K562 (cell line): Measurements from ENCODE around the gene NECTIN1. TPM values are rescaled to one million over a fixed set of nuclear protein-coding genes. Genes with fewer than 3 reads are reported as not detected.
A peak's percentile ranks its signal among the peaks of the same experiment; 100 is the strongest.

Experiments used
- CBX1 ChIP-seq: sonication (generic); IDR thresholded peaks from 2 replicates; pipeline ENCODE4 v1.6.1; 2016; ENCODE audit warnings: antibody characterized with exemption, low read depth, mild to moderate bottlenecking
- GABPA ChIP-seq: fragments of 200-800 bp; sonication (Bioruptor generic); conservative IDR thresholded peaks from 2 replicates; pipeline ENCODE4 v1.6.1; 2016; ENCODE audit warnings: low read depth, missing genetic modification characterization, missing compliant biosample characterization
- MAZ ChIP-seq, 2 experiments: fragments of 450-650 bp in 1 of 2; sonication (generic) in 1 of 2; formaldehyde crosslinking; IDR thresholded peaks in 1 of 2; conservative IDR thresholded peaks in 1 of 2; 2 replicates each; pipeline versions ENCODE4 v1.4.0 to v1.5.0; 2020; ENCODE audit warnings: mild to moderate bottlenecking in 1 of 2, missing genetic modification reagents in 1 of 2
- POLR2G ChIP-seq: fragments of 200-400 bp; formaldehyde crosslinking; IDR thresholded peaks from 2 replicates; pipeline ENCODE4 v1.6.1; 2017; ENCODE audit warnings: low read depth, mild to moderate bottlenecking, antibody characterized with exemption, low read length, moderate library complexity
- SUPT5H ChIP-seq: fragments of 450-650 bp; IDR thresholded peaks from 2 replicates; pipeline ENCODE4 v1.6.1; 2016
- ZNF561 ChIP-seq: fragments of 450-650 bp; formaldehyde crosslinking; conservative IDR thresholded peaks from 2 replicates; pipeline ENCODE4 v1.4.0; 2020; ENCODE audit warnings: mild to moderate bottlenecking, moderate library complexity
- polyA plus RNA-seq, 8 experiments: library from polyadenylated mRNA; depleted of rRNA in 4 of 8; stranded (reverse) in 5 of 8; unstranded in 3 of 8; fragments of >200 nt; fragmentation: Nextera tagmentation in 2 of 8; fragmentation: Illumina TruSeq in 1 of 8; extraction: Ambion mirVana in 2 of 8; extraction: Trizol in 1 of 8; gene quantifications; 2 replicates each; pipeline versions ENCODE4 v1.2.1 to v1.2.3, GENCODE V29; 2011 to 2014; ENCODE audit warnings: inconsistent platforms in 1 of 8, missing spikeins in 1 of 8
- total RNA-seq, 7 experiments: library from RNA; depleted of rRNA in 6 of 7; stranded (reverse); fragments of >200 nt in 6 of 7; fragmentation: Illumina TruSeq in 2 of 7; extraction: Trizol in 2 of 7; gene quantifications; 2 replicates each; pipeline versions ENCODE4 v1.2.1 to v1.2.3, GENCODE V29; 2011 to 2021; ENCODE audit warnings: low replicate concordance in 1 of 7
- TF ChIP-seq, protein P1 (sequence below): fragments of 250-450 bp; sonication (Bioruptor Pico); IDR thresholded peaks from 2 replicates; pipeline ENCODE4 v1.5.0; 2021; ENCODE audit warnings: mild to moderate bottlenecking, moderate library complexity
- TF ChIP-seq, protein P2 (sequence below), 2 experiments: fragments of 200-800 bp in 1 of 2; sonication (Bioruptor generic) in 1 of 2; sonication (generic) in 1 of 2; formaldehyde crosslinking in 1 of 2; IDR thresholded peaks in 1 of 2; conservative IDR thresholded peaks in 1 of 2; 2 replicates each; pipeline versions ENCODE4 v1.5.0 to v1.6.1; 2016 to 2020; ENCODE audit warnings: missing compliant biosample characterization in 1 of 2, missing genetic modification characterization in 1 of 2, missing genetic modification reagents in 1 of 2
- TF ChIP-seq, protein P3 (sequence below): sonication (generic); formaldehyde crosslinking; IDR thresholded peaks from 2 replicates; pipeline ENCODE4 v1.9.0; 2022; ENCODE audit warnings: mild to moderate bottlenecking, missing genetic modification reagents
- TF ChIP-seq, protein P4 (sequence below): fragments of 450-650 bp; IDR thresholded peaks from 2 replicates; pipeline ENCODE4 v1.6.1; 2018; ENCODE audit warnings: mild to moderate bottlenecking, low read depth; ENCODE audit not compliant: partially characterized antibody
- TF ChIP-seq, protein P5 (sequence below): sonication (generic); formaldehyde crosslinking; IDR thresholded peaks from 2 replicates; pipeline ENCODE4 v1.8.0; 2022; ENCODE audit warnings: mild to moderate bottlenecking, missing genetic modification reagents, borderline replicate concordance
- TF ChIP-seq, protein P6 (sequence below): fragments of 200-800 bp; sonication (Bioruptor generic); IDR thresholded peaks from 2 replicates; pipeline ENCODE4 v1.6.1; 2017; ENCODE audit warnings: missing genetic modification characterization, missing compliant biosample characterization

Gene NECTIN1
- total and polyA plus RNA-seq, 9 of the 15 experiments (the other 6 are each of a cell fraction or from before 2014, with no cell fraction given) = 0.09 to 0.53 (median 0.23) TPM; not detected in 2

DNA sequence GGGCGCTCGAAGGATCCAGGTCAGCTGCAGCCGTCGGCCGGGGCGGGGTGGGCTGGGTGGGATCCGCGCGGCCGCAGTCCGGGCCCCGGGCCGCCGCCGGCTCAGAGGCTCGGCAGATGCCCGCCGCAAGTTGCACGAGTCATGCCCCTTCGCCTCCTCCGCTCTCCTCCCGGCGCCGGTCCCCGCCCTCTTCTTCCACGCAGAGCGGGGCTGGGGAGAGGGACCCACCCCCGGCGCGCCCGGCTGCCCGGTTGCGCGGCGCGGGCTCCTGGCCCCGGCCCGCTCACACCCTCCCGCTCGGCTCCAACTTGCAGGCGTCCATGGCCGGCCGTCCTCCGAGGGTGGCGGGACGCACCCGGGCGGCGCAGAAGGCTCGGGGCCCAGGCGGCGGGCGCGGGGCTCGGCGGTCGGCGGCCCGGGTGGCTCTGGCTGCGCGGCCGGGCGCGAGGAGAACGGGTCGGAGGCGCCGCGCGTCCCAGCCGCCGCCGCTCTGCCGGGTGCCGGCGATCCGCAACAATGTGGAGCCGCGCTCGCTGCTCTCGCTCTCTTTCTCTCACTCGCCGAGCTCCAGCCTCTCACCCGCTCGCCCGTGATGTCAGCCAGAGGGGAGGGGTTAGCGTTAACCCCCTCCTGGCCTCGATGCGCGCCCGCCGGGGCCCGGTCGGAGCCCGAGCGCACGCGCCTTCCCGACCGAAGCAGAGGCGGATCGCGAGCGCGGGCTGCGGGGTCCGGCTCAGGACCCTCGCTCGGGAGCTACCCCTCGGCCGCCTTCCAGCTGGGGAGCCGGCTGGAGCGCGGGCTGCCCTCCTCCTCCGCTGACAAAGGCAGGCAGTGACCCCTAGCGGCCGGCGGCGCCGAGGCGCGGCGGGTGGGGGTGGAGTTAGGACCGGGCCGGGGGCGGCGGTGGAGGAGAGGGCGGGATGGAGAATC is at the start of gene NECTIN1 (continued):
- TF ChIP-seq, protein P1, sequence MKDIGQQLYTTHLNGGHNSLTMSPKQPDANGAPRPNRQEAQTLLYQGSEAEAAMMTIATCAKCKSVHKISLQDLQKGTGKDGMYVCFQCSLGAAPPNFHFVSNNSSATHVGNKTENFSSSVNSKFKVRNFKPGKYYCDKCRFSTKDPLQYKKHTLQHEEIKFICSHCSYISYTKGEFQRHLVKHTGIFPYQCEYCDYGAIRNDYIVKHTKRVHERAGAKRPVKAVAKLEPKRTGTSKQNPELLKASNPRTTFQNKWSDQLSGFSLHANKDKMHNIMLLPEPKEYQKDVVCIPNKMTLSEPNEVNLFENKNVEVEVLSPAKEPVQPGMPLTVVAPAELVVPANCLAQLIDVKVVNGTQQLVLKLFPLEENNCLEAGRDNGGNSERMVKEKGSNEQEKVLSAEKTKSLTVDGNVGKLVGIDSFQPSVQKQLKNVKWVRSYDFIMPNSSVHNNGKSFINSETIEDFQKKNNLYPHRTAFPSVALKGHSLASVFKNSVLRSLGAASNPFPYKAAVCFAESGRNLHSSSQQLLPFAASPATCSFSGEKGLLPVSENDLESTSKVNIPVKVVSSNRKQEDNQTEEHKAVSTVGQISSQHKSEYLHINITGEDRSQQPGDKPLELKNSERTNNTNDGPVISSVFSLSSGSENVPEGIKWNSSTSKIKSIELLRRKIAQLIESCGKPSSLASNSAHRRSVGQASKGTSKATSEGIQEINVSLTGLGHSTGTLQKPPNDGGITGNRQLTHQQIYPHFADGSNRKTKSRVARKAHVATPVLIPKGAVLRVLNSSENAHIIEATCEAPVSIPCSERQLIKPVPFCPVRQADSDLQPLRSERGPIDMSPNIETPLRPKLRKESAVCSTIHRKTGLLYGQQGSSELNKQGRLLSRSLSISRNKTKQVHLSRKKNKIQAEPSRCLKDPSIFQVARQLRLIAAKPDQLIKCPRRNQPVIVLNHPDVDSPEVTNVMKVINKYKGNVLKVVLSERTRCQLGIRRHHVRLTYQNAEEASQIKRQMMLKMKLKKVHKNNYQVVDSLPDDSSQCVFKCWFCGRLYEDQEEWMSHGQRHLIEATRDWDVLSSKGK (CRISPR knock-in tag) = no peak
- TF ChIP-seq, protein P2, sequence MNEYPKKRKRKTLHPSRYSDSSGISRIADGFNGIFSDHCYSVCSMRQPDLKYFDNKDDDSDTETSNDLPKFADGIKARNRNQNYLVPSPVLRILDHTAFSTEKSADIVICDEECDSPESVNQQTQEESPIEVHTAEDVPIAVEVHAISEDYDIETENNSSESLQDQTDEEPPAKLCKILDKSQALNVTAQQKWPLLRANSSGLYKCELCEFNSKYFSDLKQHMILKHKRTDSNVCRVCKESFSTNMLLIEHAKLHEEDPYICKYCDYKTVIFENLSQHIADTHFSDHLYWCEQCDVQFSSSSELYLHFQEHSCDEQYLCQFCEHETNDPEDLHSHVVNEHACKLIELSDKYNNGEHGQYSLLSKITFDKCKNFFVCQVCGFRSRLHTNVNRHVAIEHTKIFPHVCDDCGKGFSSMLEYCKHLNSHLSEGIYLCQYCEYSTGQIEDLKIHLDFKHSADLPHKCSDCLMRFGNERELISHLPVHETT (CRISPR knock-in tag; conservative IDR thresholded peaks at IDR 0.05 in 1 of 2, IDR thresholded peaks at IDR 0.05 in 1 of 2) = no peak
- TF ChIP-seq SUPT5H (no peak), POLR2G (0 out of 2 replicates have a peak, but pooled peaks have one; percentile 29), CBX1 (no peak), GABPA (tag) (no peak), MAZ (CRISPR knock-in tag; conservative IDR thresholded peaks at IDR 0.05 in 1 of 2, IDR thresholded peaks at IDR 0.05 in 1 of 2) (peak; percentile 88 to 92), ZNF561 (CRISPR knock-in tag) (no peak)
- TF ChIP-seq, protein P3, sequence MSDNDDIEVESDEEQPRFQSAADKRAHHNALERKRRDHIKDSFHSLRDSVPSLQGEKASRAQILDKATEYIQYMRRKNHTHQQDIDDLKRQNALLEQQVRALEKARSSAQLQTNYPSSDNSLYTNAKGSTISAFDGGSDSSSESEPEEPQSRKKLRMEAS (CRISPR knock-in tag) = 0 out of 2 replicates have a peak, but pooled peaks have one; percentile 12
- TF ChIP-seq, protein P4, sequence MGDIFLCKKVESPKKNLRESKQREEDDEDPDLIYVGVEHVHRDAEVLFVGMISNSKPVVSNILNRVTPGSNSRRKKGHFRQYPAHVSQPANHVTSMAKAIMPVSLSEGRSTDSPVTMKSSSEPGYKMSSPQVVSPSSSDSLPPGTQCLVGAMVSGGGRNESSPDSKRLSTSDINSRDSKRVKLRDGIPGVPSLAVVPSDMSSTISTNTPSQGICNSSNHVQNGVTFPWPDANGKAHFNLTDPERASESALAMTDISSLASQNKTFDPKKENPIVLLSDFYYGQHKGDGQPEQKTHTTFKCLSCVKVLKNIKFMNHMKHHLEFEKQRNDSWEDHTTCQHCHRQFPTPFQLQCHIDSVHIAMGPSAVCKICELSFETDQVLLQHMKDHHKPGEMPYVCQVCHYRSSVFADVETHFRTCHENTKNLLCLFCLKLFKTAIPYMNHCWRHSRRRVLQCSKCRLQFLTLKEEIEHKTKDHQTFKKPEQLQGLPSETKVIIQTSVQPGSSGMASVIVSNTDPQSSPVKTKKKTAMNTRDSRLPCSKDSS = no peak
- TF ChIP-seq, protein P5, sequence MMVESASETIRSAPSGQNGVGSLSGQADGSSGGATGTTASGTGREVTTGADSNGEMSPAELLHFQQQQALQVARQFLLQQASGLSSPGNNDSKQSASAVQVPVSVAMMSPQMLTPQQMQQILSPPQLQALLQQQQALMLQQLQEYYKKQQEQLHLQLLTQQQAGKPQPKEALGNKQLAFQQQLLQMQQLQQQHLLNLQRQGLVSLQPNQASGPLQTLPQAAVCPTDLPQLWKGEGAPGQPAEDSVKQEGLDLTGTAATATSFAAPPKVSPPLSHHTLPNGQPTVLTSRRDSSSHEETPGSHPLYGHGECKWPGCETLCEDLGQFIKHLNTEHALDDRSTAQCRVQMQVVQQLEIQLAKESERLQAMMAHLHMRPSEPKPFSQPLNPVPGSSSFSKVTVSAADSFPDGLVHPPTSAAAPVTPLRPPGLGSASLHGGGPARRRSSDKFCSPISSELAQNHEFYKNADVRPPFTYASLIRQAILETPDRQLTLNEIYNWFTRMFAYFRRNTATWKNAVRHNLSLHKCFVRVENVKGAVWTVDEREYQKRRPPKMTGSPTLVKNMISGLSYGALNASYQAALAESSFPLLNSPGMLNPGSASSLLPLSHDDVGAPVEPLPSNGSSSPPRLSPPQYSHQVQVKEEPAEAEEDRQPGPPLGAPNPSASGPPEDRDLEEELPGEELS (CRISPR knock-in tag) = no peak
- TF ChIP-seq, protein P6, sequence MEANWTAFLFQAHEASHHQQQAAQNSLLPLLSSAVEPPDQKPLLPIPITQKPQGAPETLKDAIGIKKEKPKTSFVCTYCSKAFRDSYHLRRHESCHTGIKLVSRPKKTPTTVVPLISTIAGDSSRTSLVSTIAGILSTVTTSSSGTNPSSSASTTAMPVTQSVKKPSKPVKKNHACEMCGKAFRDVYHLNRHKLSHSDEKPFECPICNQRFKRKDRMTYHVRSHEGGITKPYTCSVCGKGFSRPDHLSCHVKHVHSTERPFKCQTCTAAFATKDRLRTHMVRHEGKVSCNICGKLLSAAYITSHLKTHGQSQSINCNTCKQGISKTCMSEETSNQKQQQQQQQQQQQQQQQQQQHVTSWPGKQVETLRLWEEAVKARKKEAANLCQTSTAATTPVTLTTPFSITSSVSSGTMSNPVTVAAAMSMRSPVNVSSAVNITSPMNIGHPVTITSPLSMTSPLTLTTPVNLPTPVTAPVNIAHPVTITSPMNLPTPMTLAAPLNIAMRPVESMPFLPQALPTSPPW = peak; percentile 79
